WTC11 (cell line): Measurements from ENCODE around the gene IAH1. TPM values are rescaled to one million over a fixed set of nuclear protein-coding genes. Genes with fewer than 3 reads are reported as not detected.

Experiments
- total RNA-seq: library from RNA; stranded (reverse); gene quantifications from 3 replicates; pipeline ENCODE4 v1.2.3, GENCODE V29; 2021

The IAH1 gene
- total RNA-seq, 1 experiment from 2014 or later = 14.4 TPM

Other genes starting within 250 kb of the IAH1 start
- 32.7 to 44.0 TPM (median 33.8 TPM) in 3 replicates for gene ITGB1BP1, start 51.0 kb upstream of the IAH1 start, total RNA-seq
- gene CPSF3, start 50.9 kb upstream of the IAH1 start, total RNA-seq = 83.7 to 88.4 TPM (median 84.2 TPM) in 3 replicates
- gene ADAM17, start 81.3 kb downstream of the IAH1 start, total RNA-seq = 23.5 to 25.9 TPM (median 25.5 TPM) in 3 replicates
- 394 to 395 TPM (median 395 TPM) in 3 replicates for gene YWHAQ, start 156.4 kb downstream of the IAH1 start, total RNA-seq